Neuronal stem cell (in vitro differentiated cells): ENCODE measurements around the gene PLAAT4.

ENCODE experiments used
- DNase-seq: peaks from one replicate; pipeline ENCODE4 v3.0.0-alpha.2; 2013; ENCODE audit warnings: low spot score
- H2AFZ ChIP-seq: one replicate; pipeline ENCODE4 v1.6.1; 2013; ENCODE audit warnings: mild to moderate bottlenecking, low read length, inconsistent platforms
- H2AK5ac ChIP-seq: 2 replicates; pipeline ENCODE4 v1.6.1; 2013; ENCODE audit warnings: low read depth, mild to moderate bottlenecking, inconsistent platforms, low read length, moderate library complexity, mixed read lengths
- H2BK120ac ChIP-seq: 2 replicates; pipeline ENCODE4 v1.6.1; 2013; ENCODE audit warnings: low read depth, mild to moderate bottlenecking, inconsistent platforms, low read length, moderate library complexity, mixed read lengths
- H2BK12ac ChIP-seq: one replicate; pipeline ENCODE4 v1.6.1; 2013; ENCODE audit warnings: low read length, inconsistent platforms
- H2BK15ac ChIP-seq: 2 replicates; pipeline ENCODE4 v1.6.1; 2013; ENCODE audit warnings: mild to moderate bottlenecking, low read length, inconsistent platforms, mixed read lengths
- H2BK5ac ChIP-seq: one replicate; pipeline ENCODE4 v1.6.1; 2013; ENCODE audit warnings: inconsistent platforms, mild to moderate bottlenecking, low read length, moderate library complexity
- H3K14ac ChIP-seq: one replicate; pipeline ENCODE4 v1.6.1; 2013; ENCODE audit warnings: low read length, inconsistent platforms
- H3K18ac ChIP-seq: 2 replicates; pipeline ENCODE4 v1.6.1; 2013; ENCODE audit warnings: low read length, inconsistent platforms
- H3K23ac ChIP-seq: 2 replicates; pipeline ENCODE4 v1.6.1; 2013; ENCODE audit warnings: low read depth, mild to moderate bottlenecking, mixed read lengths, low read length, inconsistent platforms; ENCODE audit not compliant: poor library complexity
- H3K27ac ChIP-seq: replicated peaks from 3 replicates; pipeline ENCODE4 v1.5.1; 2013; ENCODE audit warnings: low read length, inconsistent platforms
- H3K27me3 ChIP-seq, 3 experiments: 2 replicates each; pipeline ENCODE4 v1.6.1; 2013; ENCODE audit warnings: low read length in 3 of 3, mild to moderate bottlenecking in 2 of 3, inconsistent platforms in 1 of 3, low read depth in 1 of 3, mixed read lengths in 1 of 3, moderate library complexity in 1 of 3; ENCODE audit not compliant: control insufficient read depth in 3 of 3, insufficient read depth in 3 of 3
- H3K36me3 ChIP-seq, 2 donors: replicated peaks in 1 of 2; 2 replicates each; pipeline ENCODE4 v1.6.1; 2013; ENCODE audit warnings: low read length in 2 of 2; ENCODE audit not compliant: control insufficient read depth in 2 of 2, insufficient read depth in 2 of 2
- H3K4ac ChIP-seq: 2 replicates; pipeline ENCODE4 v1.6.1; 2013; ENCODE audit warnings: inconsistent platforms, mild to moderate bottlenecking, low read length, moderate library complexity
- H3K4me1 ChIP-seq, 2 donors: 1 replicate in 1 of 2; 2 replicates in 1 of 2; pipeline ENCODE4 v1.6.1; 2013; ENCODE audit warnings: low read length in 2 of 2, low read depth in 1 of 2; ENCODE audit not compliant: control insufficient read depth in 2 of 2, insufficient read depth in 1 of 2
- H3K4me2 ChIP-seq: one replicate; pipeline ENCODE4 v1.6.1; 2013; ENCODE audit warnings: mild to moderate bottlenecking, low read length, inconsistent platforms; ENCODE audit not compliant: insufficient read depth, poor library complexity, severe bottlenecking
- H3K4me3 ChIP-seq, 2 donors: 2 replicates each; pipeline ENCODE4 v1.5.1; 2013; ENCODE audit warnings: low read length in 2 of 2, mild to moderate bottlenecking in 2 of 2, inconsistent platforms in 1 of 2, moderate library complexity in 1 of 2
- H3K79me1 ChIP-seq: one replicate; pipeline ENCODE4 v1.6.1; 2013; ENCODE audit warnings: low read depth, mild to moderate bottlenecking, inconsistent platforms, low read length, moderate library complexity
- H3K9ac ChIP-seq: one replicate; pipeline ENCODE4 v1.6.1; 2013; ENCODE audit warnings: mild to moderate bottlenecking, low read depth, low read length, inconsistent platforms; ENCODE audit not compliant: poor library complexity
- H3K9me3 ChIP-seq, 2 donors: replicated peaks in 1 of 2; 2 replicates each; pipeline versions ENCODE3 to v1.6.1; 2013; ENCODE audit warnings: low read length in 2 of 2, mild to moderate bottlenecking in 2 of 2, inconsistent platforms in 1 of 2, low read depth in 1 of 2, mixed read lengths in 1 of 2, moderate library complexity in 1 of 2; ENCODE audit not compliant: control insufficient read depth in 2 of 2, insufficient read depth in 1 of 2
- H4K8ac ChIP-seq: one replicate; pipeline ENCODE4 v1.6.1; 2013; ENCODE audit warnings: low read depth, mild to moderate bottlenecking, inconsistent platforms, low read length, moderate library complexity
- H4K91ac ChIP-seq: one replicate; pipeline ENCODE4 v1.6.1; 2013; ENCODE audit warnings: low read length, low read depth, mild to moderate bottlenecking, inconsistent platforms; ENCODE audit not compliant: poor library complexity
- WGBS, 2 donors: extraction: QIAGEN DNeasy Blood & Tissue Kit; methylation state at CpG; one replicate each; pipeline ENCODE4 v1.1.7; 2013; ENCODE audit warnings: missing lambda C conversion rate in 2 of 2, mixed read lengths in 1 of 2; ENCODE audit not compliant: insufficient read length in 2 of 2, insufficient replicate concordance in 1 of 2; ENCODE audit errors: extremely low coverage in 2 of 2; 5-methylcytosine and 5-hydroxymethylcytosine counted together

The PLAAT4 gene

DNA sequence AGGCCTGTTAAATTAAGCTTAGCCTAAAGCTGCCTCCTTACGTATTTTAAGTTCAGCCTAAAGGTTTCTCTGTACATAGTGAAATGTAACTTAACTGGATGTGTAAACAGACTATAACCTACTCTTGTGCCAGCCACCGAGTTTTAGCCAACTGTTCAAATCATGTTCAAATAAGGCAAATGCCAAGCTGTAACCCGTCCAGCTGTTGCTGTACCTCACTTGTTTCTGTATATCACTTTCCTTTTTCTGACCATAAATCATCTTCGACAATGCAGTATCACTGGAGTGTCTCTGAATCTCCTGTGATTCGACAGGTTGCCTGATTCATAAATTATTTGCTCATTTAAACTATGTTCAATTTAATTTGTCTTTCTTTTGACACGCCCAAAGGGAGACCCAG is 41.6 kb upstream of the PLAAT4 start:
- Histone ChIP-seq H3K9ac (no peak overlapping the region), H3K4me3 (no peak overlapping the region), H3K27me3 (peaks cover 0 to 35% (median 0%) of the 10 kb centered on the region in 3 experiments), H3K4ac (no peak overlapping the region), H3K18ac (no peak overlapping the region), H2AK5ac (no peak overlapping the region), H3K23ac (no peak overlapping the region), H2BK15ac (no peak overlapping the region), H3K79me1 (no peaks in the 10 kb centered on the region), H2BK120ac (no peak overlapping the region), H2AFZ (no peak overlapping the region), H3K27ac (no peak overlapping the region), H3K4me2 (no peak overlapping the region), H4K8ac (no peak overlapping the region), H4K91ac (no peak overlapping the region), H2BK5ac (no peak overlapping the region), H2BK12ac (no peak overlapping the region), H3K4me1 (peaks cover 0 to 12% of the 10 kb centered on the region in 2 donors), H3K14ac (no peak overlapping the region), H3K9me3 (peaks cover 2 to 6% of the 10 kb centered on the region in 2 donors), H3K36me3 (no peaks in the 10 kb centered on the region)
- no peak for DNase-seq
- no CpG with 5 or more reads among the region's 6 CpGs for WGBS, 2 donors

DNA sequence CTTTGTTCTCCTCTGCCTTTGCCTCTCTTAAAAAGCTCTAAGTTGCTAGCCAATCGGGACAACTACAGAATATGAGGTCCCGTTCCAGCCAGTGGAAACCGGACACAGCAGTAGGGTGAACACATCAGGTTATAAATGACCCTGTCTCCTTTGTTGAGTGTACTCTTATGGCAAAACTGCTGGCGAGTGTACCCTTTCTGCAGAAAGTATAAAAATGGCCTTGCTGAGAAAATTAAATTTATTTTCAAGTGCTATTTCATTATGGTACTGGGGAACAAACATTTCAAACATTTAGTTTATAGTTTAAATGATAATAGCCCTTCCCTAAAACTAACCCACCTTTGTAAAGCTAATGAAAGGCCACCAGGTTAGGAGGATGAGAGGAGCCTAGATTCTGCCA is 36.7 kb upstream of the PLAAT4 start:
- Histone ChIP-seq H2BK120ac (no peak overlapping the region), H3K36me3 (no peaks in the 10 kb centered on the region), H3K9ac (no peak overlapping the region), H3K79me1 (no peaks in the 10 kb centered on the region), H4K91ac (no peak overlapping the region), H2BK5ac (no peak overlapping the region), H2BK15ac (no peak overlapping the region), H3K18ac (no peak overlapping the region), H3K27me3 (no peaks in the 10 kb centered on the region), H3K4me1 (peaks cover 0 to 3% of the 10 kb centered on the region in 2 donors), H3K27ac (no peak overlapping the region), H3K4me3 (no peak overlapping the region), H4K8ac (no peak overlapping the region), H3K23ac (no peak overlapping the region), H2AFZ (no peak overlapping the region), H3K9me3 (peaks cover 0 to 2% of the 10 kb centered on the region in 2 donors), H3K4me2 (no peak overlapping the region), H2AK5ac (no peak overlapping the region), H3K14ac (no peak overlapping the region), H3K4ac (no peak overlapping the region), H2BK12ac (no peak overlapping the region)
- no peak for DNase-seq
- WGBS, 2 donors = no CpG with 5 or more reads among the region's 4 CpGs

DNA sequence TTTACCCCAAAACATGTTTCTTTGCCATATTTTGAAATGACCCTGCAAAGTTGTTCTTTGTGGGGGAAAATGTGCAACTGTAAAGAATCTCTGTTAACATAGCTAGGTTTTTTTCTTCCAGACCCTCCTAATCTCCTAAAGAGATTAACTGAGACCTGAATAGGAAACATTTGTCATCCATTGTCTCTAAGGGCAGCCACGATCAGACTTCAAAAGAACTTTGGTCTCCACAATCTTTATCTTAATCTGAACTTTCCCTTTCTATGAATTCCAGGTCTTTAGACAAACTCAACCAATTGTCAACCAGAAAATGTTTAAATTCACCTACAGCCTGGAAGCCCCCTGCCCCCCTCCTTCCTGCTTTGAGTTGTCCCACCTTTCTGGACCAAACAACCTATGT is 35.4 kb upstream of the PLAAT4 start:
- Histone ChIP-seq H3K27me3 (no peaks in the 10 kb centered on the region), H2AFZ (no peak overlapping the region), H3K4ac (no peak overlapping the region), H3K9me3 (no peaks in the 10 kb centered on the region), H3K4me3 (no peak overlapping the region), H4K91ac (no peak overlapping the region), H3K27ac (no peak overlapping the region), H2BK12ac (no peak overlapping the region), H3K14ac (no peak overlapping the region), H3K23ac (no peak overlapping the region), H2AK5ac (no peak overlapping the region), H3K18ac (no peak overlapping the region), H3K36me3 (no peaks in the 10 kb centered on the region), H2BK120ac (no peak overlapping the region), H2BK5ac (no peak overlapping the region), H3K4me1 (no peaks in the 10 kb centered on the region), H3K4me2 (no peak overlapping the region), H2BK15ac (no peak overlapping the region), H3K9ac (no peak overlapping the region), H3K79me1 (no peaks in the 10 kb centered on the region), H4K8ac (no peak overlapping the region)
- DNase-seq = no peak
- WGBS, 2 donors = no CpG with 5 or more reads among the region's 1 CpG

DNA sequence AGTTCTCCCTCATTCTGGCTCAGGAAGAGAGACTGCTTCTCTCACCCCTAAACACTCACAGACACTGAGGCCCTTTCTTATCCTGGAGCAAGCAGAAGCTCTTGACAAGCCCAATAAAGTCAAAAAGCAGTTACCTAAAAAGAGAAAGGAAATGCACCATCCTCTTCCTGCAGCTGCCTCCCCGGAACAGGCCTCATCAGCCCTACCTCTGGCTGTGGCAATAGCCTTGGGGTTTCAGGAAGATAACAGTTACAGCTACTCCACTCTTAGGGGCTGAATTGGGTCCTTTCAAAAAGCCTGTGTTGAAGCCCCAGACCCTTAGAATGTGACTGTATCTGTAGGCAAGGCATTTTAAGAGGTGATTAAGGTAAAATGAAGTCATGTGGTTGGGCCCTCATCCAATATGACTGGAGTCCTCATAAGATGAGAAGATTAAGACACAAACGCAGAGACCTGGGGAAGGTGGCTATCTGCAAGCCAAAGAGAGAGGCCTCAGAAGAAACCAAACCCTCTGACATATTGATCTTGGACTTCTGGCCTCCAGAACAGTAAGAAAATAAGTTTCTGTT is 34.3 kb upstream of the PLAAT4 start:
- H3K4ac ChIP-seq = no peak overlapping the region
- H3K36me3 ChIP-seq = no peaks in the 10 kb centered on the region
- no peaks in the 10 kb centered on the region for H3K9me3 ChIP-seq
- no peak overlapping the region for H2BK120ac ChIP-seq
- H3K4me3 ChIP-seq = no peak overlapping the region
- no peak overlapping the region for H2BK5ac ChIP-seq
- H3K18ac ChIP-seq = no peak overlapping the region
- no peak overlapping the region for H2BK12ac ChIP-seq
- no peak overlapping the region for H3K4me2 ChIP-seq
- no peaks in the 10 kb centered on the region for H3K27me3 ChIP-seq
- no peak overlapping the region for H2BK15ac ChIP-seq
- H3K4me1 ChIP-seq = no peaks in the 10 kb centered on the region
- no peak overlapping the region for H2AK5ac ChIP-seq
- H3K23ac ChIP-seq = no peak overlapping the region
- no peak overlapping the region for H4K8ac ChIP-seq
- WGBS, 2 donors = no CpG with 5 or more reads among the region's 2 CpGs
- H3K79me1 ChIP-seq = no peaks in the 10 kb centered on the region
- no peak overlapping the region for H3K27ac ChIP-seq
- H4K91ac ChIP-seq = no peak overlapping the region
- H3K9ac ChIP-seq = no peak overlapping the region
- no peak overlapping the region for H3K14ac ChIP-seq
- no peak for DNase-seq
- H2AFZ ChIP-seq = no peak overlapping the region
